GM23248 (cell line): Measurements from ENCODE around the gene TRIM44. TPM values are rescaled to one million over a fixed set of nuclear protein-coding genes. Genes with fewer than 3 reads are reported as not detected.
A peak's percentile ranks its signal among the peaks of the same experiment; 100 is the strongest.

Experiments
- DNase-seq: peaks from one replicate; pipeline ENCODE4 v3.0.0-alpha.2; 2015
- H2AFZ ChIP-seq: fragments of 200-600 bp; sonication (generic); 2 replicates; pipeline ENCODE4 v1.6.1; 2016; ENCODE audit warnings: antibody characterized with exemption
- H3F3A ChIP-seq: fragments of 200-600 bp; sonication (generic); 2 replicates; pipeline ENCODE4 v1.6.1; 2016; ENCODE audit warnings: mild to moderate bottlenecking, antibody characterized with exemption, mixed run types; ENCODE audit not compliant: insufficient read depth
- H3K27ac ChIP-seq: fragments of 200-600 bp; sonication (generic); 2 replicates; pipeline ENCODE4 v1.5.1; 2016; ENCODE audit warnings: mild to moderate bottlenecking
- H3K27me3 ChIP-seq: fragments of 200-600 bp; sonication (generic); replicated peaks from 2 replicates; pipeline ENCODE4 v1.6.1; 2016; ENCODE audit warnings: mild to moderate bottlenecking; ENCODE audit not compliant: insufficient read depth
- H3K36me3 ChIP-seq: fragments of 200-600 bp; sonication (generic); 2 replicates; pipeline ENCODE4 v1.6.1; 2016; ENCODE audit warnings: low read depth, mild to moderate bottlenecking
- H3K4me1 ChIP-seq: fragments of 200-600 bp; sonication (generic); 2 replicates; pipeline ENCODE4 v1.6.1; 2016; ENCODE audit warnings: mild to moderate bottlenecking; ENCODE audit not compliant: insufficient read depth
- H3K4me2 ChIP-seq: fragments of 200-600 bp; sonication (generic); one replicate; pipeline ENCODE4 v1.6.1; 2016; ENCODE audit warnings: mild to moderate bottlenecking; ENCODE audit not compliant: unreplicated experiment
- H3K4me3 ChIP-seq: fragments of 200-600 bp; sonication (generic); 2 replicates; pipeline ENCODE4 v1.5.1; 2016; ENCODE audit warnings: mild to moderate bottlenecking
- H3K79me2 ChIP-seq: fragments of 200-600 bp; sonication (generic); 2 replicates; pipeline ENCODE4 v1.6.1; 2016; ENCODE audit warnings: mild to moderate bottlenecking; ENCODE audit not compliant: insufficient read depth
- H3K9ac ChIP-seq: fragments of 200-600 bp; sonication (generic); 2 replicates; pipeline ENCODE4 v1.6.1; 2016; ENCODE audit warnings: mild to moderate bottlenecking
- H3K9me2 ChIP-seq: fragments of 200-600 bp; sonication (generic); 2 replicates; pipeline ENCODE4 v1.6.1; 2016; ENCODE audit warnings: mixed run types, mild to moderate bottlenecking, moderate library complexity; ENCODE audit not compliant: insufficient read depth
- H3K9me3 ChIP-seq: fragments of 200-600 bp; sonication (generic); one replicate; pipeline ENCODE4 v1.6.1; 2017; ENCODE audit warnings: low read depth
- H4K20me1 ChIP-seq: fragments of 200-600 bp; sonication (generic); 2 replicates; pipeline ENCODE4 v1.6.0; 2016; ENCODE audit not compliant: insufficient read depth
- EZH2 ChIP-seq: fragments of 200-600 bp; sonication (generic); IDR thresholded peaks from 2 replicates; pipeline ENCODE4 v1.6.1; 2018; ENCODE audit warnings: antibody characterized with exemption, mild to moderate bottlenecking; ENCODE audit not compliant: insufficient read depth, poor library complexity, severe bottlenecking
- EZH2phosphoT487 ChIP-seq: fragments of 200-600 bp; sonication (generic); IDR thresholded peaks from 2 replicates; pipeline ENCODE4 v1.6.1; 2018; ENCODE audit warnings: antibody characterized with exemption, moderate library complexity, mild to moderate bottlenecking, low read depth; ENCODE audit not compliant: insufficient read depth
- WGBS, 2 experiments: methylation state at CpG; one replicate each; pipeline ENCODE4 v1.1.6; 2015 to 2017; ENCODE audit warnings: low lambda C conversion rate in 2 of 2, low coverage in 1 of 2; ENCODE audit errors: missing lambda C conversion rate in 2 of 2; 5-methylcytosine and 5-hydroxymethylcytosine counted together
- in situ Hi-C: fragments of 300-500 bp; cut with MboI; formaldehyde crosslinking; loops from 2 replicates; pipeline ENCODE4 v1.15.0; 2020
- polyA plus RNA-seq: library from polyadenylated mRNA; unstranded; fragments of >200 nt; fragmentation: Nextera tagmentation; extraction: Ambion mirVana; gene quantifications from 2 replicates; pipeline ENCODE4 v1.2.1, GENCODE V29; 2016
- total RNA-seq: library from RNA; depleted of rRNA; stranded (reverse); fragments of >200 nt; shearing (Covaris generic); gene quantifications from 2 replicates; pipeline ENCODE4 v1.2.3, GENCODE V29; 2014

TRIM44 gene
- total and polyA plus RNA-seq, 2 experiments from 2014 or later: 32.2 to 37.1 TPM

- TF ChIP-seq EZH2: no peak
- no peak for TF ChIP-seq EZH2phosphoT487
- Histone ChIP-seq H3K9ac (no peak overlapping the region), H3K9me2 (no peaks in the 10 kb centered on the region), H3F3A (no peaks in the 10 kb centered on the region), H3K36me3 (no peaks in the 10 kb centered on the region), H2AFZ (no peak overlapping the region), H3K4me1 (no peaks in the 10 kb centered on the region), H3K27ac (no peak overlapping the region), H3K79me2 (no peaks in the 10 kb centered on the region), H3K9me3 (no peaks in the 10 kb centered on the region), H3K27me3 (no peaks in the 10 kb centered on the region), H3K4me3 (no peak overlapping the region), H3K4me2 (no peak overlapping the region), H4K20me1 (no peaks in the 10 kb centered on the region)
- WGBS, 2 experiments: 36 to 41% methylated on average over 6 of the region's 6 CpGs
- no peak for DNase-seq
- in situ Hi-C loops: no loop called here
Measured at GRCh38 chr11:35654711-35655110, 7.9 kb upstream of the TRIM44 start.

GRCh38 chr11:35655254-35655653 lies 7.3 kb upstream of the TRIM44 start:
- 17 to 27% methylated on average over 1 of the region's 1 CpG for WGBS, 2 experiments
- H3K27ac ChIP-seq: no peak overlapping the region
- no peak overlapping the region for H2AFZ ChIP-seq
- no peak overlapping the region for H3K4me2 ChIP-seq
- H3F3A ChIP-seq: no peaks in the 10 kb centered on the region
- H3K9me3 ChIP-seq: no peaks in the 10 kb centered on the region
- in situ Hi-C loops: no loop called here
- H3K79me2 ChIP-seq: no peaks in the 10 kb centered on the region
- no peaks in the 10 kb centered on the region for H3K36me3 ChIP-seq
- no peaks in the 10 kb centered on the region for H3K4me1 ChIP-seq
- no peak overlapping the region for H3K4me3 ChIP-seq
- no peak overlapping the region for H3K9ac ChIP-seq
- no peaks in the 10 kb centered on the region for H3K27me3 ChIP-seq
- no peaks in the 10 kb centered on the region for H4K20me1 ChIP-seq
- DNase-seq: no peak
- H3K9me2 ChIP-seq: no peaks in the 10 kb centered on the region
- no peak for TF ChIP-seq EZH2phosphoT487
- no peak for TF ChIP-seq EZH2

GRCh38 chr11:35655856-35656255 lies 6.7 kb upstream of the TRIM44 start:
- no peaks in the 10 kb centered on the region for H3F3A ChIP-seq
- H3K4me3 ChIP-seq: no peak overlapping the region
- no peaks in the 10 kb centered on the region for H4K20me1 ChIP-seq
- H3K27me3 ChIP-seq: no peaks in the 10 kb centered on the region
- no peaks in the 10 kb centered on the region for H3K9me2 ChIP-seq
- TF ChIP-seq EZH2phosphoT487 (no peak), EZH2 (no peak)
- no peak overlapping the region for H3K9ac ChIP-seq
- no peak overlapping the region for H3K27ac ChIP-seq
- DNase-seq: no peak
- in situ Hi-C loops: no loop called here
- H3K4me1 ChIP-seq: no peaks in the 10 kb centered on the region
- no peak overlapping the region for H2AFZ ChIP-seq
- H3K9me3 ChIP-seq: no peaks in the 10 kb centered on the region
- no peaks in the 10 kb centered on the region for H3K79me2 ChIP-seq
- 73 to 74% methylated on average over 4 of the region's 4 CpGs for WGBS, 2 experiments
- H3K4me2 ChIP-seq: no peak overlapping the region
- no peaks in the 10 kb centered on the region for H3K36me3 ChIP-seq

GRCh38 chr11:35658020-35658948 lies 4.3 kb upstream of the TRIM44 start:
- Histone ChIP-seq H3K36me3 (no peaks in the 10 kb centered on the region), H3K79me2 (peaks cover 4% of the 10 kb centered on the region), H3F3A (peaks cover 6% of the 10 kb centered on the region), H3K4me2 (no peak overlapping the region), H3K9me3 (no peaks in the 10 kb centered on the region), H4K20me1 (no peaks in the 10 kb centered on the region), H2AFZ (no peak overlapping the region), H3K9ac (no peak overlapping the region), H3K27me3 (no peaks in the 10 kb centered on the region), H3K27ac (no peak overlapping the region), H3K4me1 (peaks cover 13% of the 10 kb centered on the region), H3K9me2 (no peaks in the 10 kb centered on the region), H3K4me3 (no peak overlapping the region)
- 55 to 57% methylated on average over 3 of the region's 3 CpGs for WGBS, 2 experiments
- in situ Hi-C loops: no loop called here
- no peak for TF ChIP-seq EZH2phosphoT487
- TF ChIP-seq EZH2: no peak
- peak; percentile 16 for DNase-seq
